Measurements from ENCODE around the gene REEP1. TPM values are rescaled to one million over a fixed set of nuclear protein-coding genes. Genes with fewer than 3 reads are reported as not detected.
A peak's percentile ranks its signal among the peaks of the same experiment; 100 is the strongest.

Gene REEP1
- total RNA-seq, 2 donors from 2014 or later = 20.9 to 22.7 TPM

DNA sequence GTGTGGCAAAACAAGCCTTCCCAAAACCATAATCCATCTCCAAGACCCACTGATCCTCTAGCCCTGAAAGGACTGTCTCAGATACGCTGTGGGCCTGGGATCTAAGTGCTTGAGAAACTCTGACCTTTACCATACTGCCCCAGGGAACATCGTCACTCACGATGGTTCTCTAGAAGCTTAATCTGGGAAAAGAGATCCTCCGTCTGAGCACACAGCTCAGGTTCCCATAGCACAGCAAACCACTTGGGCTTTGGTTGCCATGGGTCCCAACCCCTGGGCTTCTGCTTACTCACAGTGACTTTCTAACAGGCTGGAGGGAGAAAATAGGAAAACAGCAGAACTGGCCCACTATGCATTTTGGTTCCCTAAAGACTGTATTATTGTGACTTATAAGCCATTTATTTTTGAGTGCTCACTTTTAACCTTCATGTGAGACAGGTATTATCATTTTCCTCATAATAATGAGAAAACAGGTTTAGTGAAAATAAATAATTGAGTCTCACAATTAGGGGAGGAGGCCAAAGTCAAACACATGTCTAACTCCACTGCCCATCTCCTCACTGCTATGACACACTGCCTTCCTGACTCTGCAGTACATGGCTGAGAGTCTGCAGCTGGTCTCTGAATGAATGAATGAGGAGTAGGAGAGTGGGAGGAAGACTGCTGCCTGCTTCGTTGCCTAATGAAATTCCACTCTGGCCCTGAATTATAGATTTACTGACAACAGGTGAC lies 46.7 kb downstream of the REEP1 start:
- no peak for TF ChIP-seq CTCF (IDR thresholded peaks at IDR 0.05)
- Histone ChIP-seq H3K9me3 (no peaks in the 10 kb centered on the region), H3K4me1 (ENCODE audit: control insufficient read depth in 1 of 2, low read depth in 2 of 2) (peaks cover 0 to 25% of the 10 kb centered on the region in 2 donors), H3K36me3 (no peaks in the 10 kb centered on the region), H3K27me3 (replicated peaks; ENCODE audit: insufficient read depth) (no peaks in the 10 kb centered on the region), H3K27ac (no peak overlapping the region), H3K4me3 (no peak overlapping the region)
- ATAC-seq (ENCODE audit: insufficient number of reproducible peaks, low FRiP score, low read depth) (no peak), DNase-seq (ENCODE audit: low spot score) (no peak)

DNA sequence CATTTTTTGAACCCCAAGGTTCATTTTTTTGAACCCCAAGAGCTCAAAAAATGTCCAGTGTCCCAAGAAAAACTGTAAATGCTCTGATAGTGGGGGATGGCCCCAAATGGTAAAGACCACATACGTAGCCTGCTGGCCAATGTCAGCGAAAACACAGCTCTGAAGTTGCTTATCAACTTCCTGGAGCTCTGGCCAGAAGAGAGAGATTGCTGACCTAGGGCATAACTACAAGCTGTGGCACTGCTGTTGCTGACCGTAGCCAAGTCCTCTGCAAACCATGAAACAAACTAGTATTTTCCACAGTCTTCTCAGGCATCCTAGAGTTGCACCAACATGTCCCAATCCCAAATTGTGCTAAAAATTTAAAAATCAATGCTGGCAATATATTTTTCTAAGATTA lies 50.9 kb downstream of the REEP1 start:
- TF ChIP-seq CTCF (IDR thresholded peaks at IDR 0.05) = no peak

GRCh38 chr2:86285981-86286380 lies 51.4 kb downstream of the REEP1 start:
- ATAC-seq (ENCODE audit: insufficient number of reproducible peaks, low FRiP score, low read depth) = no peak
- H3K4me1 ChIP-seq (ENCODE audit: control insufficient read depth in 1 of 2, low read depth in 2 of 2) = peaks cover 19 to 56% of the 10 kb centered on the region in 2 donors

More for the DNA sequence above, 50.9 kb downstream of the REEP1 start:
- H3K36me3 ChIP-seq = no peaks in the 10 kb centered on the region
- H3K4me3 ChIP-seq = no peak overlapping the region
- peaks cover 19 to 55% of the 10 kb centered on the region in 2 donors for H3K4me1 ChIP-seq (ENCODE audit: control insufficient read depth in 1 of 2, low read depth in 2 of 2)
- DNase-seq (ENCODE audit: low spot score) (no peak), ATAC-seq (ENCODE audit: insufficient number of reproducible peaks, low FRiP score, low read depth) (no peak)
- H3K9me3 ChIP-seq = no peaks in the 10 kb centered on the region
- no peak overlapping the region for H3K27ac ChIP-seq
- H3K27me3 ChIP-seq (replicated peaks; ENCODE audit: insufficient read depth) = no peaks in the 10 kb centered on the region

GRCh38 chr2:86285571-86285970 lies 51.9 kb downstream of the REEP1 start:
- Histone ChIP-seq H3K27ac (no peak overlapping the region), H3K4me1 (ENCODE audit: control insufficient read depth in 1 of 2, low read depth in 2 of 2) (peaks cover 19 to 60% of the 10 kb centered on the region in 2 donors)
- no peak for TF ChIP-seq CTCF (IDR thresholded peaks at IDR 0.05)

More at GRCh38 chr2:86285981-86286380, 51.4 kb downstream of the REEP1 start:
- no peak for DNase-seq (ENCODE audit: low spot score)
- Histone ChIP-seq H3K9me3 (no peaks in the 10 kb centered on the region), H3K27ac (no peak overlapping the region), H3K27me3 (replicated peaks; ENCODE audit: insufficient read depth) (no peaks in the 10 kb centered on the region), H3K4me3 (no peak overlapping the region), H3K36me3 (no peaks in the 10 kb centered on the region)
- no peak for TF ChIP-seq CTCF (IDR thresholded peaks at IDR 0.05)

GRCh38 chr2:86284987-86285386 lies 52.4 kb downstream of the REEP1 start:
- peaks cover 24 to 66% of the 10 kb centered on the region in 2 donors for H3K4me1 ChIP-seq (ENCODE audit: control insufficient read depth in 1 of 2, low read depth in 2 of 2)
- H3K4me3 ChIP-seq = no peak overlapping the region
- no peak for DNase-seq (ENCODE audit: low spot score)
- no peaks in the 10 kb centered on the region for H3K27me3 ChIP-seq (replicated peaks; ENCODE audit: insufficient read depth)
- peak overlapping the region; percentile 45 to 51 for H3K27ac ChIP-seq
- no peak for ATAC-seq (ENCODE audit: insufficient number of reproducible peaks, low FRiP score, low read depth)
- H3K9me3 ChIP-seq = no peaks in the 10 kb centered on the region
- TF ChIP-seq CTCF (IDR thresholded peaks at IDR 0.05) = no peak
- H3K36me3 ChIP-seq = no peaks in the 10 kb centered on the region

More at GRCh38 chr2:86285571-86285970, 51.9 kb downstream of the REEP1 start:
- ATAC-seq (ENCODE audit: insufficient number of reproducible peaks, low FRiP score, low read depth) (no peak), DNase-seq (ENCODE audit: low spot score) (no peak)
- no peaks in the 10 kb centered on the region for H3K9me3 ChIP-seq
- no peak overlapping the region for H3K4me3 ChIP-seq
- no peaks in the 10 kb centered on the region for H3K27me3 ChIP-seq (replicated peaks; ENCODE audit: insufficient read depth)
- no peaks in the 10 kb centered on the region for H3K36me3 ChIP-seq
